Stomach (tissue), 4 donors: ENCODE measurements around the gene DUSP19.

Experiments
- CTCF ChIP-seq, 7 experiments: fragments of 450-650 bp in 4 of 7; fragments of 200-600 bp in 3 of 7; sonication (generic) in 3 of 7; IDR thresholded peaks; one replicate each; pipeline ENCODE4 v1.5.1; 2016 to 2019; ENCODE audit warnings: antibody characterized with exemption in 7 of 7, control low read depth in 2 of 7, mild to moderate bottlenecking in 1 of 7
- POLR2AphosphoS5 ChIP-seq, 3 donors: sonication (generic); formaldehyde crosslinking; IDR thresholded peaks; one replicate each; pipeline ENCODE4 v1.6.1; 2016; ENCODE audit warnings: antibody characterized with exemption in 3 of 3

GRCh38 chr2:183072177-183072576 lies 6.4 kb upstream of the DUSP19 start:
- TF ChIP-seq POLR2AphosphoS5 (IDR thresholded peaks at IDR 0.05) (no peak), CTCF (IDR thresholded peaks at IDR 0.05) (no peak)
